Activated gamma-delta T cell treated with anti-CD3 and anti-CD28 coated beads, Interleukin-2, amount 50 U/mL, for 16 hours (primary cell): Measurements from ENCODE around the gene MTG2.
"Not testable (repeated sequence)": the region's sequence is repeated elsewhere in the genome, so short reads cannot be mapped to it uniquely, and the experiment has no call there.

ENCODE experiments used
- DNase-seq: peaks from one replicate; pipeline ENCODE4 v3.0.0-alpha.2; 2020; ENCODE audit warnings: low read depth

MTG2 gene

DNA sequence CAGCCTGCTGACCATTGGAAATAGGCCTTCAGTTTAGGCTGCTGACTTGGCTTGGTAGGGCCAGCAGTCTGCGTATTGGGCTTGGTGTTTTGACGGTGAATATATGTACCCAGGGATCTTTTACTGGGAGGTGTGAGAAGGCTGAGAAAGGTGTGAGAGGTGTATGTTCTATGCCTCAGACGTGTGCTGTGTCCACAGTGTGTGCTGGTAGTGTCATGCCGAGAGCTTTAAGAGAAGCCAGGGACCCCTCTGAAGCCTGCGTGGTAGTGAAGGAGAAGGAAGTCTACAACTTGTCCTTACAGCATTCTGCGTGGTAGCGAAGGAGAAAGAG is 37.2 kb upstream of the MTG2 start:
- DNase-seq = no peak

- no peak for DNase-seq
These were observed 36.6 kb upstream of the MTG2 start for GRCh38 chr20:62146019-62146755.

DNA sequence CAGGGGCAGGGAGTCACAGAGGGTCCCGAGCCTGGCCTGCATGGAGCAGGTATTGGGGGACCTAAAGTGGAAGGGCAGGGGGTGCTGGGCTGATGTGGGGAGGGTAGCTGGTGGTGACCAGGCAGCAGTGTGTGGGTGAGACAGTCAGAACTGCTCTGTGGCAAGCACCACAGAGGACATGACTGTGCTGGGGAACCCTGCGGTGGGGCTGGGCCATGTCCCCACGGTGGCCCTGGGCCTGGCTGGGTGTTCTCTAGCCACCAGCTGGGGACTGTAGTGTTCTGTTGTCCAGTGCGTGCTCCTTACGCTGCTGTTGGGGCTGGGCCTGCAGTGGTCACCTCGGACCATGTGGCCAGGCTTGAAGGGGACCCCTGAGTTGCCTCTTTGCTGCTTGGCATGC is 35.7 kb upstream of the MTG2 start:
- DNase-seq = no peak

GRCh38 chr20:62147528-62147927 is 35.3 kb upstream of the MTG2 start:
- DNase-seq = no peak

DNA sequence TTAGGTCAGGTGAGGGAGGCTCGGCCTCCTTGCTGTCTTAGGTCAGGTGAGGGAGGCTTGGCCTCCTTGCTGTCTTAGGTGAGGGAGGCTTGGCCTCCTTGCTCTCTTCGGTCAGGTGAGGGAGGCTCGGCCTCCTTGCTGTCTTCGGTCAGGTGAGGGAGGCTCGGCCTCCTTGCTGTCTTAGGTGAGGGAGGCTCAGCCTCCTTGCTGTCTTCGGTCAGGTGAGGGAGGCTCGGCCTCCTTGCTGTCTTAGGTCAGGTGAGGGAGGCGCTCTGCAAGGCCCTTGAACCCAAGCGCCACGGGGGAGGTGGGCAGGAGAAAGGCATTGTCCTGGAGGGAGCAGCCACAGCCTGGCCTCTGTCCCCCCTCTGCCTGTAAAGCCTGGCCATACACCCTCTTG is 34.4 kb upstream of the MTG2 start:
- not testable (repeated sequence) for DNase-seq

DNA sequence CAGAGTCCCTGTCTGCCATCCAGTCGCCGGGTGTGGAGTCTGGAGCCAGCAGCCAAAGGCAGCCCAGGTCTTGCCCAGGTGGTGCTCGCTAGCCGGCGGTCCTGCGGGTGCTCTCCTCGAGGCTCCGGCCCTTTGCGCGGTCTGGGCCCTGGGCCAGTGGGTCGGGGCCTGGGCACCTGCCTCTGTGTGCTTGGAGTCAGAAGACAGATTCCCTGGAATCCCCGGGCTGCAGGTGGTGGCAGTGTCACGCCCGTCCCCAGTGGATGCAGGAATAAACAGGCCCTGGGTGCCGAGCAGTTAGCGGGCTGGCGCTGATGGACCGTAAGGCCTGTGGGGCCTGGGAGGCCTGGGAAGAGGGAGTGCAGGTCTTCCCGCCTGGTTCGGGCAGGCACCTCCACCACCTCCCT is 33.9 kb upstream of the MTG2 start:
- DNase-seq = no peak

DNA sequence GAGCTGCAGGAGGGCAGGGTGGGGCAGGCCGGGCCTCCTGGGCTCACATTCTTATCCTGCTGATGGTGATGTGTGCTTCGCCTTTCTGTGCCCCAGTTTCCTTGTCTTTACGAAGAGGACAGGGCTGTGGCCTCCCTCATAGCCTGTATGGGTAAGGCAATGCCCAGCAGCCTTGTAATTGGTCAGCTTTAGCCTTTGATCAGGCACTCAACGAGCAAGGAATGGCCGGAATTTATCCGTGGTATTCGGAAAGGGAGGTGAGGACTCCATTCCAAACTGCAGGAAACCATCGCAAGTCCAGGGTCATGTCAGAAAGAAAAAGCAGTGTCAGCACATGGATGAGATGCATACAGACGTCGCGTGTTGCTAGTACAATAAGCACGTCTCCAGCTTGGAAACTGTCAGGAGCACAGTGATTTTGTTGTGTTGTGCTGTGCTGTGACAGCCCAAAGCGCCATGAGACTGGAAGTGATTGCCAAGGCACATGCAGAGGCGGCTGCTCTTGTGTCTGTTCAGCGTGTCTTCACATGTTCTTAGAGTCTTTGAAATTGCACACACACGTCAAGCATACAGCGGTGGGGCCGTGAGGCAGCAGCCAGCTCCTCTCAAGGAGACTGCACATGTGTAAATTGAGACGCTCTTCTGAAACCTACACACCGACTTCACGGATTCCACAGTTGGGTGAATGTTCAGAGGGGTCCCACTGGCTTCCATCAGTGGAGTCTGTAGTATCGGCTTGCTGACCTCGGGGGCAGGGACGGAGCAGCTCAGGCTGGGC is 33.1 kb upstream of the MTG2 start:
- DNase-seq = no peak

- DNase-seq = no peak
These were observed 32.6 kb upstream of the MTG2 start for GRCh38 chr20:62150310-62150575.

DNA sequence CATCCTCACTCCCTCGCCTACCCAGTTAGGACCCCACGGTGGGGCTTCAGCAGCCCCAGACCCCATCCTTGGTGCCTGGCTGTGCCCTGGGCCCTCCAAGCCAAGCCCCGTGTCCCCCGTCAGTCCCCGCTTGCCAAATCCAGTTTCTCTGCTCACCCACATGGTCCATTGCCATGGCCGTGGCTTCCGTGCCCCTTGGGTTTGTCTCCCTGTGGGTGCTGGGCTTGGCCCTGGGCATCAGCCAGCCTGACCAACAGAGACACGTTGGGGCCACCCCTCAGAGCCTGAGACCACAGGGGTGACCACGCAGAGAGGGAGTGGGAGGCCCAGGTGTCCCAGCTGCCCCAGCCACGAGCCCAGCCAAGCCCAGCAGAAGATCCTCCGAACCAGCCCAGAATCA is 31.6 kb upstream of the MTG2 start:
- no peak for DNase-seq

GRCh38 chr20:62151835-62152364 is 30.9 kb upstream of the MTG2 start:
- no peak for DNase-seq

GRCh38 chr20:62155428-62156253 is 27.2 kb upstream of the MTG2 start:
- no peak for DNase-seq

GRCh38 chr20:62156254-62156556 is 26.6 kb upstream of the MTG2 start:
- DNase-seq = no peak

- DNase-seq = peak; percentile 54
These were observed 26.0 kb upstream of the MTG2 start for GRCh38 chr20:62156592-62157386.

DNA sequence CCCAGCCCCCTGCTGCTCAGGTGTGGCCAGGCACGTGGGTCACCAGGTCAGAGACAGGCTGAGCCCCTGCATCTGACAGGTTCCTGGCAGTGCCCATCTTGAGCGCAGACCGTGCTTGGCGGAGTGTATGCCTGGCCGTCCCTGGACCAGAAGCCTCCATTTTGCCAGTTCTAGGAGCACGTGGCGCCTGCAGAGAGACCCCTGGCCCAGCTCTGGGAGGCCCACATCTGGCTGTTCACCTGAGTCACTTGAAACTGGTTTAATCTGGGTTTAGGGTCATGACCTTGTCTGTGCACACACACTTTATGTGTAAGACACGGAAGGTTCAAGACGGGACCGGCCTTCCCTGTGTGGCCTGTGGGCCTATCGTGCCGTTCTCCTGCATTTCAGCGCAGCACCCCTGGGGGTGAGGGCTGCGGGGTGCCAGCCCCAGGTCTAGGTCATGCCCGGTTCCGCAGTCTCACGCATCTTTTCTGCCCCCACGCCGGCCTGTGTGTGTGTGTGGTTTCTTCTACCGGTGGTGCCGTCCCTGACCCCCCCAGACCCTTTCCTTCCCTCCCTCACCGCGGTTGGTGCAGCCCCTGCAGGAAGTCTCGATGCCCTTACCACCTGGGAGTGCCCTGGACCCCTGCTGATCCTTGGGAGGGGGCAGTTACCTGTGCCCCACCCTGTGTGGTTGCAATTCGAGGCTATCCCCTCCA is 25.3 kb upstream of the MTG2 start:
- DNase-seq = no peak

- no peak for DNase-seq
These were observed 24.8 kb upstream of the MTG2 start for GRCh38 chr20:62158088-62158400.

DNA sequence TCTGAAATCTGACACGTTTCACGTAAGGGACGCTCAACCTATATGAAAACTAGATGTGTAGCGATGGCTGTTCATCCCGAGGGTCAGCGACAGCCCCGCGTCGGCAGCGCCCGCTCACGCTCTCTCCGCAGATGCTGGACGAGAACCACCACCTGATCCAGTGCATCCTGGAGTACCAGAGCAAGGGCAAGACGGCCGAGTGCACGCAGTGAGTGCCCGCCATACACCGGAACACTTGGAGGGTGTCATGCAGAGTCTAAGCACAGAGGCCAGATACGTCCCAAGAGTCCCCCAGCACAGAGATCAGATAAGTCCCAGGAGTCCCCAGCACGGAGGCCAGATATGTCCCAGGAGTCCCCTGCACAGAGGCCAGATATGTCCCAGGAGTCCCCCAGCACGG is 24.3 kb upstream of the MTG2 start:
- DNase-seq = no peak

- no peak for DNase-seq
These were observed 23.8 kb upstream of the MTG2 start for GRCh38 chr20:62159052-62159451.

- DNase-seq = peak; percentile 39
These were observed 23.0 kb upstream of the MTG2 start for GRCh38 chr20:62159839-62160238.

GRCh38 chr20:62160253-62160652 is 22.6 kb upstream of the MTG2 start:
- DNase-seq = no peak

DNA sequence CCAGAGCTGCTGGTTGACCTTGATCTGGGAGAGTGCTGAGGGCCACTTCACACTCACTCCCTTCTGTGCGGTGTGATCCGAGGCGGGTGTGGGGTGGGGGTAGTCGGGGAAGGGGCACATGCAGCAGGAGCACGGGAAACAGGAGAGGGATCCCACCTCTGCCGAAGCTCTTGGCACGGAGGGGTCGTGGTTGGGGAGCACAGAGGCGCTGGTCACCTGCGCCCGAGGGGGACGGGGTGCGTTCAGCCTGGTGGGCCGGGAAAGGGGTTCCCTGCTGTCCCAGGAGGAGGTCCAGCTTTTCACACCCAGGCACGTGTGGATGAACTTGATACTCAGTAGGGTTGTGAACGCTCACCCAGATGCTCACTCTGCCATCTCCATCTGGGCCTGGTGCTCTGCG is 22.0 kb upstream of the MTG2 start:
- DNase-seq = no peak

- DNase-seq = no peak
These were observed 21.5 kb upstream of the MTG2 start for GRCh38 chr20:62161347-62161746.
